OCI-LY1 (cell line): ENCODE data around the gene SLX4IP.

Experiments
- H2AFZ ChIP-seq: fragments of 200-600 bp; sonication (generic), shearing (Covaris generic); 2 replicates; pipeline ENCODE4 v1.6.0; 2014; ENCODE audit warnings: antibody characterized with exemption, mild to moderate bottlenecking, low read length
- H3F3A ChIP-seq: fragments of 200-600 bp; sonication (generic), shearing (Covaris generic); 2 replicates; pipeline ENCODE4 v1.6.0; 2014; ENCODE audit warnings: mild to moderate bottlenecking, antibody characterized with exemption, low read length, moderate library complexity; ENCODE audit not compliant: insufficient read depth
- H3K27ac ChIP-seq: fragments of 200-600 bp; sonication (generic); 2 replicates; pipeline ENCODE4 v1.5.1; 2014; ENCODE audit warnings: low read length, mixed run types, mild to moderate bottlenecking, low read depth; ENCODE audit not compliant: poor library complexity, severe bottlenecking
- H3K27me3 ChIP-seq: fragments of 200-600 bp; sonication (generic); 2 replicates; pipeline ENCODE4 v1.6.0; 2014; ENCODE audit warnings: antibody characterized with exemption, mild to moderate bottlenecking, low read length, moderate library complexity; ENCODE audit not compliant: insufficient read depth
- H3K36me3 ChIP-seq: fragments of 200-600 bp; sonication (generic); 2 replicates; pipeline ENCODE4 v1.6.1; 2014; ENCODE audit warnings: mild to moderate bottlenecking, antibody characterized with exemption, low read length, moderate library complexity, mixed read lengths; ENCODE audit not compliant: insufficient read depth
- H3K4me1 ChIP-seq: fragments of 200-600 bp; sonication (generic); 2 replicates; pipeline ENCODE4 v1.5.1; 2014; ENCODE audit warnings: mild to moderate bottlenecking, low read length, moderate library complexity; ENCODE audit not compliant: insufficient read depth, severe bottlenecking
- H3K4me2 ChIP-seq: fragments of 200-600 bp; sonication (generic), shearing (Covaris generic); 2 replicates; pipeline ENCODE4 v1.6.1; 2014; ENCODE audit warnings: low read length
- H3K4me3 ChIP-seq: fragments of 200-600 bp; sonication (generic); 2 replicates; pipeline ENCODE4 v1.5.1; 2014; ENCODE audit warnings: low read length, low read depth, mild to moderate bottlenecking, mixed read lengths; ENCODE audit not compliant: poor library complexity, severe bottlenecking
- H3K79me2 ChIP-seq: fragments of 200-600 bp; shearing (Covaris generic); 2 replicates; pipeline ENCODE4 v1.6.1; 2016; ENCODE audit warnings: mixed run types, low read length, mixed read lengths; ENCODE audit not compliant: insufficient read depth
- H3K9ac ChIP-seq: fragments of 200-600 bp; sonication (generic), shearing (Covaris generic); 2 replicates; pipeline ENCODE4 v1.6.1; 2014; ENCODE audit warnings: mild to moderate bottlenecking, low read length, mixed read lengths
- H3K9me2 ChIP-seq: fragments of 200-600 bp; sonication (generic), shearing (Covaris generic); 2 replicates; pipeline ENCODE4 v1.6.1; 2014; ENCODE audit warnings: low read depth, mild to moderate bottlenecking, low read length, mixed read lengths
- H3K9me3 ChIP-seq: fragments of 200-600 bp; shearing (Covaris generic); 2 replicates; pipeline ENCODE4 v1.6.1; 2014; ENCODE audit warnings: low read length, mixed read lengths
- H4K20me1 ChIP-seq: fragments of 200-600 bp; sonication (generic), shearing (Covaris generic); 2 replicates; pipeline ENCODE4 v1.6.0; 2016; ENCODE audit warnings: mild to moderate bottlenecking, low read length; ENCODE audit not compliant: insufficient read depth
- CTCF ChIP-seq: fragments of 200-600 bp; sonication (generic), shearing (Covaris generic); IDR thresholded peaks from 2 replicates; pipeline ENCODE4 v1.5.1; 2017; ENCODE audit warnings: mild to moderate bottlenecking, antibody characterized with exemption, low read length, moderate library complexity, mixed read lengths
- EZH2 ChIP-seq: fragments of 200-600 bp; sonication (generic), shearing (Covaris generic); IDR thresholded peaks from 2 replicates; pipeline ENCODE4 v1.8.0; 2017; ENCODE audit warnings: borderline replicate concordance, mixed run types, mild to moderate bottlenecking, antibody characterized with exemption, low read length, moderate library complexity, mixed read lengths

The SLX4IP gene

GRCh38 chr20:10558635-10559187 is 123.6 kb downstream of the SLX4IP start:
- Histone ChIP-seq H3K27ac (peak overlapping the region; percentile 29), H3K4me2 (peak overlapping the region; percentile 31; the same call in 1 of the 2 replicates), H3K27me3 (no peaks in the 10 kb centered on the region), H3K9ac (no peak overlapping the region), H3K36me3 (peaks cover 20% of the 10 kb centered on the region), H3K4me3 (no peak overlapping the region), H3K79me2 (no peaks in the 10 kb centered on the region), H4K20me1 (no peaks in the 10 kb centered on the region), H3F3A (no peaks in the 10 kb centered on the region), H2AFZ (no peak overlapping the region), H3K4me1 (peaks cover 28% of the 10 kb centered on the region), H3K9me3 (no peaks in the 10 kb centered on the region), H3K9me2 (no peaks in the 10 kb centered on the region)
- TF ChIP-seq CTCF (no peak), EZH2 (no peak)

GRCh38 chr20:10559266-10559665 is 124.2 kb downstream of the SLX4IP start:
- H3K4me1 ChIP-seq: peaks cover 25% of the 10 kb centered on the region
- no peak overlapping the region for H3K4me2 ChIP-seq
- no peak overlapping the region for H3K4me3 ChIP-seq
- H3K27ac ChIP-seq: peak overlapping the region; percentile 29
- no peaks in the 10 kb centered on the region for H3K79me2 ChIP-seq
- no peak overlapping the region for H3K9ac ChIP-seq
- H3K36me3 ChIP-seq: peaks cover 26% of the 10 kb centered on the region
- no peaks in the 10 kb centered on the region for H4K20me1 ChIP-seq
- no peaks in the 10 kb centered on the region for H3K9me3 ChIP-seq
- H3K9me2 ChIP-seq: no peaks in the 10 kb centered on the region
- H3K27me3 ChIP-seq: no peaks in the 10 kb centered on the region
- H3F3A ChIP-seq: no peaks in the 10 kb centered on the region
- no peak for TF ChIP-seq CTCF
- TF ChIP-seq EZH2: no peak
- no peak overlapping the region for H2AFZ ChIP-seq

- no peak overlapping the region for H2AFZ ChIP-seq
- H3K27me3 ChIP-seq: no peaks in the 10 kb centered on the region
- H3K36me3 ChIP-seq: peaks cover 27% of the 10 kb centered on the region
- H3K9me3 ChIP-seq: no peaks in the 10 kb centered on the region
- H3K4me1 ChIP-seq: peaks cover 22% of the 10 kb centered on the region
- no peak overlapping the region for H3K27ac ChIP-seq
- H3K9ac ChIP-seq: no peak overlapping the region
- no peak overlapping the region for H3K4me3 ChIP-seq
- H4K20me1 ChIP-seq: no peaks in the 10 kb centered on the region
- H3F3A ChIP-seq: no peaks in the 10 kb centered on the region
- no peaks in the 10 kb centered on the region for H3K79me2 ChIP-seq
- TF ChIP-seq EZH2: no peak
- no peak for TF ChIP-seq CTCF
- H3K9me2 ChIP-seq: no peaks in the 10 kb centered on the region
- H3K4me2 ChIP-seq: no peak overlapping the region
These were observed 125.6 kb downstream of the SLX4IP start for GRCh38 chr20:10560686-10561085.
